Measurements from ENCODE around the gene HOXD10.

Gene HOXD10

DNA sequence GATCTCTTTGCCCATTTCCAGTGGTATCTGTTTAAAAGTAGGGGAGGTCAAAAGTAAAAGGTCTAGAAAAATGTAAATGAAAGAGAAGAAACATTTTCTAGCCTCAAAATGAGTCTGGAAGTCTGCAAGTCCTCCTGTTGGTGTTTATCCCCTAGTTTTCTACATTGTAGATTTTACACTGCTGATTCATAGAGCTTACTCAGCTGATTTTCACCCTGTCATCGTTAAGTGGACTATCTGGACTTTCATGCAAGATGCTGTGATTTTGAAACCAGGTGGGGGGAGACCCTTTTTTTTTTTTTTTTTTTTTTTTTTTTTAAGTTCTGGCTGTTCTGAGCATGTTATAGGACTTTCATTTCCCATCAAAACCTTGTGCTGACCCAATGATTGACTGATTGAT is 50.8 kb downstream of the HOXD10 start:
- H3K27ac ChIP-seq, result no peak overlapping the region
- H3K4me3 ChIP-seq, result no peak overlapping the region

DNA sequence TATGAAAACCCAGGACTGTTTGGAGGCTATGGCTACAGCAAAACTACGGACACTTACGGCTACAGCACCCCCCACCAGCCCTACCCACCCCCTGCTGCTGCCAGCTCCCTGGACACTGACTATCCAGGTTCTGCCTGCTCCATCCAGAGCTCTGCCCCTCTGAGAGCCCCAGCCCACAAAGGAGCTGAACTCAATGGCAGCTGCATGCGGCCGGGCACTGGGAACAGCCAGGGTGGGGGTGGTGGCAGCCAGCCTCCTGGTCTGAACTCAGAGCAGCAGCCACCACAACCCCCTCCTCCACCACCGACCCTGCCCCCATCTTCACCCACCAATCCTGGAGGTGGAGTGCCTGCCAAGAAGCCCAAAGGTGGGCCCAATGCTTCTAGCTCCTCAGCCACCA is 52.6 kb downstream of the HOXD10 start:
- no peak overlapping the region for H3K27ac ChIP-seq

More for the DNA sequence above, 52.6 kb downstream of the HOXD10 start:
- H3K4me3 ChIP-seq, result no peak overlapping the region

All from skin epidermis (tissue), 12 donors.